Measurements from ENCODE around the gene GALNT11. TPM values are rescaled to one million over a fixed set of nuclear protein-coding genes. Genes with fewer than 3 reads are reported as not detected.

The GALNT11 gene
- total and polyA plus RNA-seq, 2 of the 4 experiments (the other 2 are of a cell fraction): 24.4 to 29.3 TPM

- Histone ChIP-seq H3K27me3 (ENCODE audit: control insufficient read depth, insufficient read depth, low read length) (no peaks in the 10 kb centered on the region), H3K4ac (ENCODE audit: low read depth, low read length) (no peak overlapping the region), H4K5ac (ENCODE audit: low read depth, low read length) (no peak overlapping the region), H2BK20ac (ENCODE audit: low read depth, low read length) (no peak overlapping the region), H4K91ac (ENCODE audit: insufficient read depth, low read depth, low read length) (no peak overlapping the region), H3K36me3 (ENCODE audit: control insufficient read depth, insufficient read depth, low read length) (no peaks in the 10 kb centered on the region), H3K23ac (ENCODE audit: low read depth, low read length) (no peak overlapping the region), H3K27ac (ENCODE audit: insufficient read depth, low read length) (no peak overlapping the region), H3K9me1 (ENCODE audit: insufficient read depth, low read length) (peaks cover 4% of the 10 kb centered on the region; the same call in 1 of the 2 replicates), H3K9me3 (ENCODE audit: control insufficient read depth, insufficient read depth, low read length) (no peaks in the 10 kb centered on the region), H3K4me1 (ENCODE audit: control insufficient read depth, insufficient read depth, low read length) (0 out of 2 replicates have a peak, but pooled peaks cover 1% of the 10 kb centered on the region), H3K56ac (ENCODE audit: extremely low read depth, insufficient read depth, low read length) (no peak overlapping the region), H3K18ac (ENCODE audit: low read depth, low read length) (no peak overlapping the region), H2AK5ac (ENCODE audit: low read depth, low read length) (no peak overlapping the region), H2BK15ac (ENCODE audit: low read depth, low read length) (no peak overlapping the region), H2BK120ac (ENCODE audit: low read depth, low read length) (no peak overlapping the region), H4K20me1 (ENCODE audit: insufficient read depth, low read length) (no peaks in the 10 kb centered on the region), H3K4me2 (ENCODE audit: low read depth, low read length) (no peak overlapping the region), H2AFZ (replicated peaks; ENCODE audit: low read length, poor library complexity) (no peak overlapping the region), H3K79me1 (ENCODE audit: low read depth in 1 of 2, low read length in 2 of 2) (peaks cover 6 to 18% of the 10 kb centered on the region in 2 experiments), H3K9ac (ENCODE audit: low read depth, low read length) (no peak overlapping the region), H2AK9ac (replicated peaks; ENCODE audit: low read depth, low read length, poor library complexity) (no peak overlapping the region), H3K4me3 (ENCODE audit: insufficient read depth, low read depth, low read length) (no peak overlapping the region), H3K14ac (replicated peaks; ENCODE audit: low read depth, low read length) (no peak overlapping the region), H2BK5ac (ENCODE audit: low read depth, low read length, poor library complexity, severe bottlenecking) (no peak overlapping the region), H4K8ac (ENCODE audit: low read depth in 2 of 2, low read length in 2 of 2) (no peak overlapping the region)
- in situ Hi-C loops (cut with MboI; ENCODE audit: low sequenced_read_pairs) (no loop called here), dilution Hi-C loops (cut with HindIII; ENCODE audit: low sequenced_read_pairs, unreplicated experiment) (no loop called here), intact Hi-C loops (cut with micrococcal nuclease) (no loop called here)
- WGBS, 2 experiments (ENCODE audit: extremely low coverage in 2 of 2, insufficient read length in 1 of 2): 64% methylated on average over 5 of the region's 8 CpGs; no CpG with 5 or more reads in 1 of the 2 experiments
- DNase-seq (no peak), ATAC-seq (ENCODE audit: low read depth) (no peak)
- TF ChIP-seq USF2 (IDR thresholded peaks at IDR 0.05; ENCODE audit: low read depth, low read length): no peak
- TF ChIP-seq CTCF (conservative IDR thresholded peaks at IDR 0.05; ENCODE audit: low read depth, low read length): peak; percentile 20; the same call in 1 of the 2 replicates
- no TSS peak for BruUV-seq (replicated peaks)
- ChIA-PET CTCF (no interaction called here), POLR2A (ENCODE audit: unreplicated experiment) (no interaction called here)
Measured at GRCh38 chr7:152076324-152076821, 50.9 kb downstream of the GALNT11 start.

Measured in IMR-90 (cell line).